DOHH2 (cell line): ENCODE measurements around the gene LEAP2.

Source experiments
- H3F3A ChIP-seq: fragments of 200-600 bp; sonication (generic), shearing (Covaris generic); 2 replicates; pipeline ENCODE4 v1.6.0; 2016; ENCODE audit warnings: antibody characterized with exemption, mild to moderate bottlenecking; ENCODE audit not compliant: control insufficient read depth, insufficient read depth
- H3K27ac ChIP-seq: fragments of 200-600 bp; sonication (generic); 2 replicates; pipeline ENCODE4 v1.5.1; 2014; ENCODE audit warnings: low read depth, mild to moderate bottlenecking, low read length, moderate library complexity
- H3K27me3 ChIP-seq: fragments of 200-600 bp; sonication (generic); 2 replicates; pipeline ENCODE4 v1.6.1; 2014; ENCODE audit warnings: mild to moderate bottlenecking, low read length, mixed read lengths; ENCODE audit not compliant: control insufficient read depth
- H3K36me3 ChIP-seq: fragments of 200-600 bp; sonication (generic); 2 replicates; pipeline ENCODE4 v1.6.1; 2014; ENCODE audit warnings: mild to moderate bottlenecking, low read length, moderate library complexity, mixed read lengths; ENCODE audit not compliant: control insufficient read depth
- H3K4me1 ChIP-seq: fragments of 200-600 bp; sonication (generic); 2 replicates; pipeline ENCODE4 v1.6.1; 2014; ENCODE audit warnings: mild to moderate bottlenecking, low read length, mixed read lengths; ENCODE audit not compliant: control insufficient read depth
- H3K4me2 ChIP-seq: fragments of 200-600 bp; sonication (generic); 2 replicates; pipeline ENCODE4 v1.6.0; 2014; ENCODE audit warnings: mild to moderate bottlenecking, low read length, moderate library complexity
- H3K4me3 ChIP-seq: fragments of 200-600 bp; sonication (generic); 2 replicates; pipeline ENCODE4 v1.5.1; 2014; ENCODE audit warnings: mild to moderate bottlenecking, low read length, mixed read lengths
- H3K79me2 ChIP-seq: fragments of 200-600 bp; sonication (generic); 2 replicates; pipeline ENCODE4 v1.6.1; 2014; ENCODE audit warnings: mild to moderate bottlenecking, low read length, mixed read lengths; ENCODE audit not compliant: control insufficient read depth
- H3K9me2 ChIP-seq: fragments of 200-600 bp; sonication (generic); replicated peaks from 2 replicates; pipeline ENCODE4 v1.6.1; 2014; ENCODE audit warnings: mild to moderate bottlenecking, low read length, mixed read lengths; ENCODE audit not compliant: control insufficient read depth
- H3K9me3 ChIP-seq: fragments of 200-600 bp; sonication (generic); 2 replicates; pipeline ENCODE4 v1.6.1; 2014; ENCODE audit warnings: antibody characterized with exemption, low read length, mixed read lengths; ENCODE audit not compliant: control insufficient read depth, insufficient read depth
- H4K20me1 ChIP-seq: fragments of 200-600 bp; sonication (generic); 2 replicates; pipeline ENCODE4 v1.6.0; 2014; ENCODE audit warnings: low read depth, mild to moderate bottlenecking, antibody characterized with exemption, low read length, moderate library complexity; ENCODE audit not compliant: control insufficient read depth, insufficient read depth
- CTCF ChIP-seq: fragments of 200-600 bp; sonication (generic); IDR thresholded peaks from one replicate; pipeline ENCODE4 v1.5.1; 2014; ENCODE audit warnings: antibody characterized with exemption, mild to moderate bottlenecking, low read depth, low read length; ENCODE audit not compliant: poor library complexity, severe bottlenecking
- EZH2phosphoT487 ChIP-seq: fragments of 200-600 bp; sonication (generic); IDR thresholded peaks from 2 replicates; pipeline ENCODE4 v1.6.1; 2017; ENCODE audit warnings: borderline replicate concordance, mild to moderate bottlenecking, antibody characterized with exemption, low read length, moderate library complexity, mixed read lengths

LEAP2 gene

GRCh38 chr5:132856011-132856410 lies 17.5 kb upstream of the LEAP2 start:
- Histone ChIP-seq H3K4me3 (no peak overlapping the region), H3K4me2 (no peak overlapping the region), H3F3A (no peaks in the 10 kb centered on the region), H3K9me3 (no peaks in the 10 kb centered on the region), H3K9me2 (no peaks in the 10 kb centered on the region), H4K20me1 (no peaks in the 10 kb centered on the region), H3K27me3 (no peaks in the 10 kb centered on the region; the same call in 1 of the 2 replicates), H3K27ac (no peak overlapping the region), H3K4me1 (no peaks in the 10 kb centered on the region), H3K79me2 (no peaks in the 10 kb centered on the region), H3K36me3 (no peaks in the 10 kb centered on the region)
- TF ChIP-seq CTCF (no peak), EZH2phosphoT487 (no peak)

DNA sequence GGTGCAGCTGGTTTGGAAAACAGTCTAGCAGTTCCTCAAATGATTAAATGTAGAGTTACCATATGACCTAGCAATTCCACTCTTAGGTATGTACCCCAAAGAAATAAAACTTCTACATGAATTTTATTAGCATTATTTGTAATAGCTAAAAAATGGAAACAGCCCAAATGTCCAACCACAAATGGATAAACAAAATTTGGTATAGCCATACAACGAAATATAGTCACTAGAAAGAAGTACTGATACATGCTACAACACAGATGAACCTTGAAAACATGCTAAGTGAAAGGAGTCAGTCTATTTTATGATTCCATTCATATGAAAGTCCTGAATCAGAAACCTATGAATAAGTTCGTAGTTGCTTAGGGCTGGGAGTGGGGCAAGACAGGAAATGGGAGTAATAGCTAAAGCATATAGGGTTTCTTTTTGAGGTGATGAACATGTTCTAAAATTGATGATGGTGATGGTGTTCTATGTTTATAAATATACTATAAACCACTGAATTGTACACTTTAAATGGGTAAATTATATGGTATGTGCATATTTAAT lies 13.5 kb upstream of the LEAP2 start:
- no peaks in the 10 kb centered on the region for H3K4me1 ChIP-seq
- H3K36me3 ChIP-seq, result no peaks in the 10 kb centered on the region
- H3K27ac ChIP-seq, result no peak overlapping the region
- no peaks in the 10 kb centered on the region for H3K79me2 ChIP-seq
- H3K9me2 ChIP-seq, result no peaks in the 10 kb centered on the region
- no peak overlapping the region for H3K4me2 ChIP-seq
- H3K27me3 ChIP-seq, result peaks cover 2% of the 10 kb centered on the region; the same call in 1 of the 2 replicates
- H3F3A ChIP-seq, result no peaks in the 10 kb centered on the region
- TF ChIP-seq EZH2phosphoT487 (no peak), CTCF (no peak)
- no peaks in the 10 kb centered on the region for H3K9me3 ChIP-seq
- H4K20me1 ChIP-seq, result no peaks in the 10 kb centered on the region
- H3K4me3 ChIP-seq, result no peak overlapping the region

DNA sequence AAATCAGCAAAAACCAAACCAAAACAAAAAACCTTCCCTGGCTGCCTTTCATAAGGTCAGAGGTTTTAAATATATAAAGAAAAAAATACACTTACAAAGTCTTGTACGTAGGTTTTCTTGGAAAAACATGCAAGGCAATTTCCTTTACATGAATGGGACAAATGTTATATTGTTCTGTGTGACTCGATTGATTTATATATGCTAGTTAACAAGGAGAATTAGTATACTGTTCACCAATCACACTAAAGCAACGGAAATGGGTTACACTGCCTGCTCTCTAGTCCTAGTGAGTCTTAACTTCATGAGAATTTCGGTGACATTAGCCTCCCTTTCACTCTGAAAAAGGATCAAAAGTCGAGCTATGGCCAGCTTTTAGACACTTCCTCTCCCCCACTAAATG lies 12.7 kb upstream of the LEAP2 start:
- Histone ChIP-seq H3K27me3 (peaks cover 2% of the 10 kb centered on the region; the same call in 1 of the 2 replicates), H3K79me2 (peaks cover 2% of the 10 kb centered on the region), H3F3A (no peaks in the 10 kb centered on the region), H3K4me2 (no peak overlapping the region), H3K9me2 (no peaks in the 10 kb centered on the region), H4K20me1 (no peaks in the 10 kb centered on the region), H3K27ac (no peak overlapping the region), H3K4me1 (peaks cover 4% of the 10 kb centered on the region), H3K9me3 (no peaks in the 10 kb centered on the region), H3K36me3 (no peaks in the 10 kb centered on the region), H3K4me3 (no peak overlapping the region)
- TF ChIP-seq CTCF, result no peak
- TF ChIP-seq EZH2phosphoT487, result no peak
